ENCODE results near the gene SRCAP.

DNA sequence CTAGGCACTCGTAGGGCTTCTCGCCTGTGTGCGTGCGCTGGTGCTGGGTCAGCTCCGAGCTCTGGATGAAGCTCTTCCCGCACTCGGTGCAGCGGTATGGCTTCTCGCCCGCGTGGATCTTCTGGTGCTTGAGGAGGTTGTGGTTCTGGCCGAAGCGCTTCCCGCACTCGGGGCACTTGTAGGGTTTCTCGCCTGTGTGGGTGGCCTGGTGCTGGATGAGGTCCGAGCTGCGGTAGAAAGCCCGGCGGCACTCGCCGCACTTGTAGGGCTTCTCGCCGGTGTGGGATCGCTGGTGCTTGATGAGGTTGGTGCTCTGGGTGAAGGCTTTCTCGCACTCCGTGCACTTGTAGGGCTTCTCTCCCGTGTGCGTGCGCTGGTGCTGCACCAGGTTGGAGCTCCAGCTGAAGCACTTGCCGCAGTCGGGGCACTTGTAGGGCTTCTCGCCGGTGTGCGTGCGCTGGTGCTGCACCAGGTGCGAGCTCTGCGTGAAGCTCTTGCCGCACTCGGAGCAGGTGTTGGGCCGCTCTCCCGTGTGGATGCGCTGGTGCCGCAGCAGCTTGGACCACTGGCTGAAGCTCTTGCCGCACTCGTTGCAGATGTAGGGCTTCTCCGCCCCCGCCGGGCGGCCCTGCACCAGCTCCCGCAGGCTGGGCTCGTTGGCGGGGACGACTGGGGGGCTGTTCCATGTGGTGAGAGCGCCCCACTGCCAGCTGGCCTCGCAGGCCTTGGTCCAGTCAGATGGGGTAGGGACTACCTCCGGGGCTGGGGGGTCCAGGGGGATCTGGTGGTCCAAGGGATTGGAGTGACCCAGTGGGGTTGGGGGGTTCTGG, 84.5 kb downstream of the SRCAP start:
- no peak for TF ChIP-seq RBAK (tag by site-specific recombination; IDR thresholded peaks at IDR 0.05)
- TF ChIP-seq ZNF623 (tag by site-specific recombination; IDR thresholded peaks at IDR 0.05) = no peak

All from HEK293 (cell line).